Measurements from ENCODE around the gene NETO2.

NETO2 gene

DNA sequence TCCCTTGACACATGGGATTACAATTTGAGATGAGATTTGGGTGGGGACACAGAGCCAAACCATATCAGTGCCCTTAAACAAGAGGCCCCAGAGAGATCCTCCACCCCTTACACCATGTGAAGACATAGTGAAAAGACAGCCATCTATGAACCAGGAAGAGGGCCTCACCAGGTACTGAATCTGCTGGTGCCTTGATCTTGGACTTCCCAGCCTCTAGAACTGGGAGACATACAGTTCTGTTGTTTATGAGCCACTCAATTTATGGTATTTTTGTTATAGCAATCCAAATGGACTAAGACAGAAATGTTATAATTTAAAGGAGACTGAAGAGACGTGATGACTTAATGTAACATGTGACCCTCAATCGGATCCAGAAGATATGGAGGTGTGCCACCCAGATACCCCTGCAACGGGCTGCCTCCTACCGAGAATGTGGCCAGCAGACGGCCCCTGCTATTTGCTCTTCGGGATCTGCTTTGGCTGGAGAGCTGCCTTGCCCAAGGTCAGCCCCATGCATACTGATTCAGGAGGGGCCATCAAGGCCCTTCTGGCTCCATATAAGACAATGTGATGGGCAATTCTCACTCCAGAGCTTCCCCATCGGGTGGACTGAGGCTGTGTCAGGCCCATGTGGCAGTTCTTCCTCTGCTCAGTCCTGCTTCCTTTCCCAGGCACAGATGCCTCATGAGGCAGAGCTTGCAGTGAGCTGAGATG, 80.6 kb downstream of the NETO2 start:
- Histone ChIP-seq H3K4me3 (ENCODE audit: low read depth, low read length) (no peak overlapping the region), H3K9me3 (ENCODE audit: control insufficient read depth, insufficient read depth, low read depth, low read length) (no peaks in the 10 kb centered on the region), H3K27ac (ENCODE audit: extremely low read depth, low read depth, low read length) (no peak overlapping the region), H3K36me3 (ENCODE audit: control insufficient read depth in 2 of 2, insufficient read depth in 1 of 2, low read length in 2 of 2) (no peaks in the 10 kb centered on the region), H3K4me1 (ENCODE audit: control insufficient read depth, insufficient read depth, low read length) (no peaks in the 10 kb centered on the region)
- ChIA-PET CTCF (no interaction called here), POLR2A (no interaction called here)
- TF ChIP-seq, protein P1, sequence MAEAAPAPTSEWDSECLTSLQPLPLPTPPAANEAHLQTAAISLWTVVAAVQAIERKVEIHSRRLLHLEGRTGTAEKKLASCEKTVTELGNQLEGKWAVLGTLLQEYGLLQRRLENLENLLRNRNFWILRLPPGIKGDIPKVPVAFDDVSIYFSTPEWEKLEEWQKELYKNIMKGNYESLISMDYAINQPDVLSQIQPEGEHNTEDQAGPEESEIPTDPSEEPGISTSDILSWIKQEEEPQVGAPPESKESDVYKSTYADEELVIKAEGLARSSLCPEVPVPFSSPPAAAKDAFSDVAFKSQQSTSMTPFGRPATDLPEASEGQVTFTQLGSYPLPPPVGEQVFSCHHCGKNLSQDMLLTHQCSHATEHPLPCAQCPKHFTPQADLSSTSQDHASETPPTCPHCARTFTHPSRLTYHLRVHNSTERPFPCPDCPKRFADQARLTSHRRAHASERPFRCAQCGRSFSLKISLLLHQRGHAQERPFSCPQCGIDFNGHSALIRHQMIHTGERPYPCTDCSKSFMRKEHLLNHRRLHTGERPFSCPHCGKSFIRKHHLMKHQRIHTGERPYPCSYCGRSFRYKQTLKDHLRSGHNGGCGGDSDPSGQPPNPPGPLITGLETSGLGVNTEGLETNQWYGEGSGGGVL (tag by site-specific recombination; IDR thresholded peaks at IDR 0.05) = no peak
- TF ChIP-seq ZNF707 (tag by site-specific recombination; IDR thresholded peaks at IDR 0.05) (no peak), FEZF1 (tag by site-specific recombination; IDR thresholded peaks at IDR 0.05) (no peak), ZNF133 (tag by site-specific recombination; IDR thresholded peaks at IDR 0.05) (no peak), ZNF837 (tag by site-specific recombination; IDR thresholded peaks at IDR 0.05) (no peak), ZNF529 (tag by site-specific recombination; IDR thresholded peaks at IDR 0.05; ENCODE audit: insufficient replicate concordance) (no peak), ZNF473 (tag by site-specific recombination; IDR thresholded peaks at IDR 0.05) (no peak), ZSCAN16 (tag by site-specific recombination; IDR thresholded peaks at IDR 0.05) (no peak), ZNF426 (tag by site-specific recombination; IDR thresholded peaks at IDR 0.05) (no peak), MYNN (tag by site-specific recombination; IDR thresholded peaks at IDR 0.05; ENCODE audit: borderline replicate concordance) (no peak), ZNF521 (tag by site-specific recombination; IDR thresholded peaks at IDR 0.05) (no peak), ZSCAN30 (tag by site-specific recombination; IDR thresholded peaks at IDR 0.05) (no peak), ZBTB48 (tag by site-specific recombination; IDR thresholded peaks at IDR 0.05) (no peak)

DNA sequence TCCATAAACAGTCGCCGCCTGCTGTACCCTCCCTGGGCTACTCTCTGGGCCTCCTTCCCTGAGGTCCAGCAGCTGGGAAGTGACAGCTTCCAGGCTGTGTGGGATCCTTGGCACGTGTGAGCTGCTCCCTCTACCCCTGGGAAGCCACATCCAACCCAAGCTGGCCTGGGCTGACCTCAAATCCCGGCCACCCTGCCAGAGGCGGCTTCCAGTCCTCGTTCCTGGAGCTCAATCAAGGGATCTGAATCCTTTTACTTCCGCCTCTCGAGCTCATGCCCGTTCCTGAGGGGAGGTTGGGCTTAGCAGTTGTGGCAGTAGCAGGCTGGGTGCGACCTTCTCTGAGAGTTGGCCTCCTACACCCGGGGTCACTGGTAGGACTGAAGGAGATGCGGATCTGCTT, 82.5 kb downstream of the NETO2 start:
- TF ChIP-seq, protein P2, sequence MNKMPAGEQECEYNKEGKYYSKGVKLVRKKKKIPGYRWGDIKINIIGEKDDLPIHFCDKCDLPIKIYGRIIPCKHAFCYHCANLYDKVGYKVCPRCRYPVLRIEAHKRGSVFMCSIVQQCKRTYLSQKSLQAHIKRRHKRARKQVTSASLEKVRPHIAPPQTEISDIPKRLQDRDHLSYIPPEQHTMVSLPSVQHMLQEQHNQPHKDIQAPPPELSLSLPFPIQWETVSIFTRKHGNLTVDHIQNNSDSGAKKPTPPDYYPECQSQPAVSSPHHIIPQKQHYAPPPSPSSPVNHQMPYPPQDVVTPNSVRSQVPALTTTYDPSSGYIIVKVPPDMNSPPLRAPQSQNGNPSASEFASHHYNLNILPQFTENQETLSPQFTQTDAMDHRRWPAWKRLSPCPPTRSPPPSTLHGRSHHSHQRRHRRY (tag by site-specific recombination; IDR thresholded peaks at IDR 0.05) = no peak
- TF ChIP-seq ZNF211 (tag by site-specific recombination; IDR thresholded peaks at IDR 0.05; ENCODE audit: low read depth) (no peak), ZNF561 (tag by site-specific recombination; IDR thresholded peaks at IDR 0.05; ENCODE audit: borderline replicate concordance) (no peak), ZNF302 (tag by site-specific recombination; IDR thresholded peaks at IDR 0.05; ENCODE audit: low read depth) (no peak), PRDM1 (tag by site-specific recombination; IDR thresholded peaks at IDR 0.05) (no peak), ZNF600 (tag by site-specific recombination; IDR thresholded peaks at IDR 0.05) (no peak), OVOL3 (tag by site-specific recombination; IDR thresholded peaks at IDR 0.05) (no peak), ZSCAN23 (tag by site-specific recombination; IDR thresholded peaks at IDR 0.05) (no peak), KLF1 (tag by site-specific recombination; IDR thresholded peaks at IDR 0.05) (no peak)
- TF ChIP-seq, protein P3, sequence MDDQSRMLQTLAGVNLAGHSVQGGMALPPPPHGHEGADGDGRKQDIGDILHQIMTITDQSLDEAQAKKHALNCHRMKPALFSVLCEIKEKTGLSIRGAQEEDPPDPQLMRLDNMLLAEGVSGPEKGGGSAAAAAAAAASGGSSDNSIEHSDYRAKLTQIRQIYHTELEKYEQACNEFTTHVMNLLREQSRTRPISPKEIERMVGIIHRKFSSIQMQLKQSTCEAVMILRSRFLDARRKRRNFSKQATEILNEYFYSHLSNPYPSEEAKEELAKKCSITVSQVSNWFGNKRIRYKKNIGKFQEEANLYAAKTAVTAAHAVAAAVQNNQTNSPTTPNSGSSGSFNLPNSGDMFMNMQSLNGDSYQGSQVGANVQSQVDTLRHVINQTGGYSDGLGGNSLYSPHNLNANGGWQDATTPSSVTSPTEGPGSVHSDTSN (CRISPR knock-in tag; IDR thresholded peaks at IDR 0.05) = no peak
- TF ChIP-seq, protein P4, sequence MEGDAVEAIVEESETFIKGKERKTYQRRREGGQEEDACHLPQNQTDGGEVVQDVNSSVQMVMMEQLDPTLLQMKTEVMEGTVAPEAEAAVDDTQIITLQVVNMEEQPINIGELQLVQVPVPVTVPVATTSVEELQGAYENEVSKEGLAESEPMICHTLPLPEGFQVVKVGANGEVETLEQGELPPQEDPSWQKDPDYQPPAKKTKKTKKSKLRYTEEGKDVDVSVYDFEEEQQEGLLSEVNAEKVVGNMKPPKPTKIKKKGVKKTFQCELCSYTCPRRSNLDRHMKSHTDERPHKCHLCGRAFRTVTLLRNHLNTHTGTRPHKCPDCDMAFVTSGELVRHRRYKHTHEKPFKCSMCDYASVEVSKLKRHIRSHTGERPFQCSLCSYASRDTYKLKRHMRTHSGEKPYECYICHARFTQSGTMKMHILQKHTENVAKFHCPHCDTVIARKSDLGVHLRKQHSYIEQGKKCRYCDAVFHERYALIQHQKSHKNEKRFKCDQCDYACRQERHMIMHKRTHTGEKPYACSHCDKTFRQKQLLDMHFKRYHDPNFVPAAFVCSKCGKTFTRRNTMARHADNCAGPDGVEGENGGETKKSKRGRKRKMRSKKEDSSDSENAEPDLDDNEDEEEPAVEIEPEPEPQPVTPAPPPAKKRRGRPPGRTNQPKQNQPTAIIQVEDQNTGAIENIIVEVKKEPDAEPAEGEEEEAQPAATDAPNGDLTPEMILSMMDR (tag by site-specific recombination; IDR thresholded peaks at IDR 0.05) = no peak
- H3K4me1 ChIP-seq (ENCODE audit: control insufficient read depth, insufficient read depth, low read length) = no peaks in the 10 kb centered on the region
- H3K9me3 ChIP-seq (ENCODE audit: control insufficient read depth, insufficient read depth, low read depth, low read length) = no peaks in the 10 kb centered on the region
- no peak overlapping the region for H3K27ac ChIP-seq (ENCODE audit: extremely low read depth, low read depth, low read length)
- POLR2A ChIA-PET = no interaction called here
- no peaks in the 10 kb centered on the region for H3K36me3 ChIP-seq (ENCODE audit: control insufficient read depth in 2 of 2, insufficient read depth in 1 of 2, low read length in 2 of 2)
- H3K4me3 ChIP-seq (ENCODE audit: low read depth, low read length) = no peak overlapping the region
- CTCF ChIA-PET = no interaction called here
